ENCODE data around the gene IRX2.

DNA sequence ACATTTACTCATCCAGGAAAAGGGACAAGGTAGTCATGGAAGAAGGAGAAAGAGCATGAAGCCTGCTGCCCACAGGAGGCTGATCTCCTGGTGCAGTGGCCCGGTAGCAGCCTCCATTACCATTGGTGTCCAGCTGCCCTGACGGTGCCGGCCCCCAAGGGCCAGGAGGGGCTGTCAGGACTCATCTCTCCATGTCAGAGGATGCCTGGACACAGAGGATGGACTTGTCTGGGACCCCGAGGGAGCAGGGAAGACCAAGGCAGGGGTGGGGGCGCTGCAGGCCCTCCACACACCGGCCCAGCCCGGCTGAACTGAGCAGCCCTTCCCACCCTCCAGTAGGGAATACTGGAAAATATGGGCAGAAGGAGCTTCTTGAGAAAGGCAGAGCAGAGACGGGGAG lies 52.2 kb downstream of the IRX2 start:
- TF ChIP-seq, protein P1, sequence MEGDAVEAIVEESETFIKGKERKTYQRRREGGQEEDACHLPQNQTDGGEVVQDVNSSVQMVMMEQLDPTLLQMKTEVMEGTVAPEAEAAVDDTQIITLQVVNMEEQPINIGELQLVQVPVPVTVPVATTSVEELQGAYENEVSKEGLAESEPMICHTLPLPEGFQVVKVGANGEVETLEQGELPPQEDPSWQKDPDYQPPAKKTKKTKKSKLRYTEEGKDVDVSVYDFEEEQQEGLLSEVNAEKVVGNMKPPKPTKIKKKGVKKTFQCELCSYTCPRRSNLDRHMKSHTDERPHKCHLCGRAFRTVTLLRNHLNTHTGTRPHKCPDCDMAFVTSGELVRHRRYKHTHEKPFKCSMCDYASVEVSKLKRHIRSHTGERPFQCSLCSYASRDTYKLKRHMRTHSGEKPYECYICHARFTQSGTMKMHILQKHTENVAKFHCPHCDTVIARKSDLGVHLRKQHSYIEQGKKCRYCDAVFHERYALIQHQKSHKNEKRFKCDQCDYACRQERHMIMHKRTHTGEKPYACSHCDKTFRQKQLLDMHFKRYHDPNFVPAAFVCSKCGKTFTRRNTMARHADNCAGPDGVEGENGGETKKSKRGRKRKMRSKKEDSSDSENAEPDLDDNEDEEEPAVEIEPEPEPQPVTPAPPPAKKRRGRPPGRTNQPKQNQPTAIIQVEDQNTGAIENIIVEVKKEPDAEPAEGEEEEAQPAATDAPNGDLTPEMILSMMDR (IDR thresholded peaks at IDR 0.05) = no peak
- TF ChIP-seq POLR2A (IDR thresholded peaks at IDR 0.05) = no peak
